Mesenchymal stem cell (in vitro differentiated cells and primary cell): ENCODE measurements around the gene ZFTA.

ENCODE experiments used
- DNase-seq: peaks from one replicate; pipeline ENCODE4 v3.0.0-alpha.2; 2013
- H2AFZ ChIP-seq: one replicate; pipeline ENCODE4 v1.6.1; 2013; ENCODE audit warnings: low read depth, mild to moderate bottlenecking, control low read depth, inconsistent platforms, low read length, moderate library complexity
- H2AK5ac ChIP-seq: 2 replicates; pipeline ENCODE4 v1.6.1; 2013; ENCODE audit warnings: low read length, moderate library complexity, mild to moderate bottlenecking, inconsistent platforms; ENCODE audit not compliant: severe bottlenecking
- H2BK120ac ChIP-seq: one replicate; pipeline ENCODE4 v1.6.1; 2013; ENCODE audit warnings: low read depth, mild to moderate bottlenecking, inconsistent platforms, low read length, moderate library complexity
- H2BK12ac ChIP-seq, 2 experiments: one replicate each; pipeline ENCODE4 v1.6.1; 2013; ENCODE audit warnings: inconsistent platforms in 2 of 2, low read length in 2 of 2, mild to moderate bottlenecking in 2 of 2, moderate library complexity in 2 of 2, control low read depth in 1 of 2
- H2BK15ac ChIP-seq: one replicate; pipeline ENCODE4 v1.6.1; 2013; ENCODE audit warnings: mild to moderate bottlenecking, low read depth, inconsistent platforms; ENCODE audit not compliant: poor library complexity, severe bottlenecking
- H2BK5ac ChIP-seq: 2 replicates; pipeline ENCODE4 v1.6.1; 2013; ENCODE audit warnings: low read depth, mild to moderate bottlenecking, low read length, control low read depth, inconsistent platforms; ENCODE audit not compliant: poor library complexity, severe bottlenecking
- H3K14ac ChIP-seq, 2 experiments: one replicate each; pipeline ENCODE4 v1.6.1; 2013; ENCODE audit warnings: inconsistent platforms in 2 of 2, low read length in 2 of 2, control low read depth in 1 of 2, mild to moderate bottlenecking in 1 of 2, moderate library complexity in 1 of 2
- H3K18ac ChIP-seq, 2 experiments: one replicate each; pipeline ENCODE4 v1.6.1; 2013; ENCODE audit warnings: inconsistent platforms in 2 of 2, low read length in 2 of 2, control low read depth in 1 of 2, low read depth in 1 of 2, mild to moderate bottlenecking in 1 of 2
- H3K23ac ChIP-seq, 2 experiments: one replicate each; pipeline ENCODE4 v1.6.1; 2013; ENCODE audit warnings: inconsistent platforms in 2 of 2, low read length in 2 of 2, mild to moderate bottlenecking in 2 of 2, moderate library complexity in 2 of 2, control low read depth in 1 of 2
- H3K27ac ChIP-seq: 2 replicates; pipeline ENCODE4 v1.5.1; 2013; ENCODE audit warnings: mild to moderate bottlenecking, moderate library complexity, low read length, control low read depth, inconsistent platforms; ENCODE audit not compliant: poor library complexity, severe bottlenecking
- H3K27me3 ChIP-seq, 2 experiments: 2 replicates each; pipeline versions ENCODE4 v1.6.1 to v1.7.0; 2013; ENCODE audit warnings: low read length in 2 of 2, mild to moderate bottlenecking in 2 of 2, moderate library complexity in 2 of 2, control low read depth in 1 of 2, inconsistent platforms in 1 of 2; ENCODE audit not compliant: control insufficient read depth in 1 of 2, insufficient read depth in 1 of 2
- H3K36me3 ChIP-seq, 2 experiments: 2 replicates each; pipeline versions ENCODE4 v1.6.1 to v1.7.0; 2013; ENCODE audit warnings: low read length in 2 of 2, control low read depth in 1 of 2, inconsistent platforms in 1 of 2, low read depth in 1 of 2, mild to moderate bottlenecking in 1 of 2; ENCODE audit not compliant: insufficient read depth in 2 of 2, control insufficient read depth in 1 of 2
- H3K4ac ChIP-seq, 2 experiments: one replicate each; pipeline ENCODE4 v1.6.1; 2013; ENCODE audit warnings: inconsistent platforms in 2 of 2, low read length in 2 of 2, mild to moderate bottlenecking in 2 of 2, moderate library complexity in 2 of 2, control low read depth in 1 of 2, low read depth in 1 of 2
- H3K4me1 ChIP-seq: 2 replicates; pipeline ENCODE4 v1.6.1; 2013; ENCODE audit warnings: low read depth, low read length, control low read depth; ENCODE audit not compliant: control insufficient read depth, insufficient read depth
- H3K4me2 ChIP-seq: 2 replicates; pipeline ENCODE4 v1.6.1; 2013; ENCODE audit warnings: low read length, mild to moderate bottlenecking, inconsistent platforms; ENCODE audit not compliant: poor library complexity, severe bottlenecking
- H3K4me3 ChIP-seq, 2 experiments: 2 replicates each; pipeline versions ENCODE4 v1.5.1 to v1.7.0; 2013; ENCODE audit warnings: low read length in 2 of 2, mild to moderate bottlenecking in 2 of 2, control low read depth in 1 of 2, low read depth in 1 of 2; ENCODE audit not compliant: insufficient read depth in 1 of 2
- H3K79me1 ChIP-seq: replicated peaks from 2 replicates; pipeline ENCODE4 v1.6.1; 2013; ENCODE audit warnings: mild to moderate bottlenecking, control low read depth, low read length, inconsistent platforms; ENCODE audit not compliant: poor library complexity, severe bottlenecking
- H3K9ac ChIP-seq: 2 replicates; pipeline ENCODE4 v1.7.0; 2013; ENCODE audit warnings: mild to moderate bottlenecking, low read length, moderate library complexity
- H3K9me3 ChIP-seq: 2 replicates; pipeline ENCODE4 v1.7.0; 2013; ENCODE audit warnings: mild to moderate bottlenecking, low read length; ENCODE audit not compliant: control insufficient read depth
- H4K8ac ChIP-seq: one replicate; pipeline ENCODE4 v1.6.1; 2013; ENCODE audit warnings: inconsistent platforms, mild to moderate bottlenecking, low read length, moderate library complexity
- H4K91ac ChIP-seq: one replicate; pipeline ENCODE4 v1.6.1; 2013; ENCODE audit warnings: mild to moderate bottlenecking, low read length, inconsistent platforms
- whole genome bisulfite sequencing: methylation state at CpG from one replicate; pipeline ENCODE4 v1.1.7; 2013; ENCODE audit warnings: mixed read lengths; 5-methylcytosine and 5-hydroxymethylcytosine counted together

Gene ZFTA

GRCh38 chr11:63763496-63764339, 4.9 kb downstream of the ZFTA start:
- Histone ChIP-seq H2AFZ (no peak overlapping the region), H3K36me3 (peaks cover 28 to 48% of the 10 kb centered on the region in 2 experiments), H2BK12ac (peak overlapping the region in 1 of 2 experiments; percentile 37), H3K14ac (no peak overlapping the region), H2BK5ac (no peak overlapping the region), H2BK120ac (peak overlapping the region; percentile 73), H3K79me1 (peaks cover 24% of the 10 kb centered on the region), H3K4me3 (peak overlapping the region; percentile 18 to 56), H3K18ac (peak overlapping the region; percentile 28 to 70), H3K27ac (no peak overlapping the region), H4K8ac (peak overlapping the region; percentile 70), H3K9me3 (no peaks in the 10 kb centered on the region), H3K4me1 (peaks cover 53% of the 10 kb centered on the region), H3K27me3 (no peaks in the 10 kb centered on the region), H3K4ac (peak overlapping the region; percentile 4 to 91), H3K4me2 (peak overlapping the region; percentile 68), H4K91ac (peak overlapping the region; percentile 61), H3K23ac (peak overlapping the region in 1 of 2 experiments; percentile 93), H2AK5ac (no peak overlapping the region), H2BK15ac (no peak overlapping the region), H3K9ac (peak overlapping the region; percentile 57)
- no peak for DNase-seq
- 48% methylated on average over 75 of the region's 82 CpGs for WGBS

- Histone ChIP-seq H3K36me3 (peaks cover 37 to 49% of the 10 kb centered on the region in 2 experiments), H3K4me2 (peak overlapping the region; percentile 68), H3K4me3 (peak overlapping the region; percentile 35 to 63), H3K18ac (peak overlapping the region; percentile 54 to 70), H2BK120ac (peak overlapping the region; percentile 79), H2AFZ (no peak overlapping the region), H3K79me1 (peaks cover 23% of the 10 kb centered on the region), H3K14ac (peak overlapping the region in 1 of 2 experiments; percentile 39), H3K23ac (peak overlapping the region in 1 of 2 experiments; percentile 93), H3K27me3 (no peaks in the 10 kb centered on the region), H3K9me3 (no peaks in the 10 kb centered on the region), H2BK5ac (no peak overlapping the region), H2BK15ac (peak overlapping the region; percentile 69), H4K91ac (peak overlapping the region; percentile 50), H3K27ac (no peak overlapping the region), H2BK12ac (peak overlapping the region in 1 of 2 experiments; percentile 37), H3K4ac (peak overlapping the region; percentile 4 to 91), H3K4me1 (peaks cover 53% of the 10 kb centered on the region), H2AK5ac (no peak overlapping the region), H4K8ac (peak overlapping the region; percentile 70), H3K9ac (peak overlapping the region; percentile 57)
- DNase-seq = peak; percentile 43
- WGBS = 33% methylated on average over 69 of the region's 96 CpGs
Observed at GRCh38 chr11:63762654-63763495, 5.7 kb downstream of the ZFTA start.

GRCh38 chr11:63761931-63762653, 6.5 kb downstream of the ZFTA start:
- Histone ChIP-seq H2AK5ac (no peak overlapping the region), H2BK15ac (peak overlapping the region; percentile 69), H3K4me1 (peaks cover 53% of the 10 kb centered on the region), H3K14ac (no peak overlapping the region), H3K27ac (no peak overlapping the region), H2BK5ac (no peak overlapping the region), H3K36me3 (peaks cover 44 to 53% of the 10 kb centered on the region in 2 experiments), H4K8ac (peak overlapping the region; percentile 70), H3K4ac (peak overlapping the region in 1 of 2 experiments; percentile 64), H3K79me1 (peaks cover 24% of the 10 kb centered on the region), H2BK120ac (peak overlapping the region; percentile 49), H3K9ac (peak overlapping the region; percentile 57), H3K23ac (no peak overlapping the region), H4K91ac (peak overlapping the region; percentile 50), H3K4me3 (peak overlapping the region in 1 of 2 experiments; percentile 63), H3K9me3 (no peaks in the 10 kb centered on the region), H3K4me2 (peak overlapping the region; percentile 68), H2BK12ac (peak overlapping the region in 1 of 2 experiments; percentile 26), H2AFZ (no peak overlapping the region), H3K18ac (no peak overlapping the region), H3K27me3 (no peaks in the 10 kb centered on the region)
- 59% methylated on average over 33 of the region's 34 CpGs for WGBS
- peak; percentile 31 for DNase-seq
